GM12892 (cell line): ENCODE results near the gene DHRS3.

Source experiments
- POLR2A ChIP-seq: IDR thresholded peaks from 2 replicates; pipeline ENCODE4 v1.6.1; 2011; ENCODE audit warnings: low read depth, low read length, control low read depth
- POLR2AphosphoS5 ChIP-seq: IDR thresholded peaks from 2 replicates; pipeline ENCODE4 v1.6.1; 2011; ENCODE audit warnings: low read depth, low read length, control low read depth
- TAF1 ChIP-seq: IDR thresholded peaks from 2 replicates; pipeline ENCODE4 v1.6.1; 2011; ENCODE audit warnings: low read depth, mild to moderate bottlenecking, control low read depth, low read length, borderline replicate concordance

GRCh38 chr1:12562955-12563576, 54.9 kb downstream of the DHRS3 start:
- TF ChIP-seq POLR2A, result no peak
- no peak for TF ChIP-seq TAF1
- no peak for TF ChIP-seq POLR2AphosphoS5
